Jurkat, Clone E6-1 (cell line): Measurements from ENCODE around the gene PRC1.

Source experiments
- DNase-seq: peaks from one replicate; pipeline ENCODE4 v3.0.0-alpha.2; 2011; ENCODE audit warnings: low read depth, low spot score
- H3K4me3 ChIP-seq: 2 replicates; pipeline ENCODE4 v1.5.1; 2011; ENCODE audit warnings: mild to moderate bottlenecking, low read length, control low read depth, moderate library complexity

Gene PRC1

GRCh38 chr15:90921887-90922286 lies 72.4 kb downstream of the PRC1 start:
- no peak for DNase-seq
- no peak overlapping the region for H3K4me3 ChIP-seq

DNA sequence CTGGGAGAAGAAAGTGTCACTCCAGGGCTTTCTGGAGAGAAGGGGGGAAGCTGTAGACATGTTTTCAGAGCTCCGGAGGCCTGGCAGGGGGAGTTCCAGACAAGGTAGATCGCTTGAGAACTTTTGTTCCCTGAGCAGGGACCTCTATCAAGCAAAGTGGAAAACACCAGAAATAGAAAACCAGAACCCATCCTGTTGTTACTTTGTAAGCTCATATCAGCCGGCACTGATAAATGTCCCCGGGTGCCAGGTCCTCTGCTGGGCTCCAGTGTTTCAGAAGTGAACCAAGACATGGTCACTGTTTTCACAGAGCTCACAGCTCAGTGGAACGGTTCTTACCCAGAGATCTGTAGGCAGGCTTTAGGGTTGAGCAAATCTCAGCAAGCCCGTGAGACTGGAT lies 75.5 kb downstream of the PRC1 start:
- no peak for DNase-seq
- no peak overlapping the region for H3K4me3 ChIP-seq

DNA sequence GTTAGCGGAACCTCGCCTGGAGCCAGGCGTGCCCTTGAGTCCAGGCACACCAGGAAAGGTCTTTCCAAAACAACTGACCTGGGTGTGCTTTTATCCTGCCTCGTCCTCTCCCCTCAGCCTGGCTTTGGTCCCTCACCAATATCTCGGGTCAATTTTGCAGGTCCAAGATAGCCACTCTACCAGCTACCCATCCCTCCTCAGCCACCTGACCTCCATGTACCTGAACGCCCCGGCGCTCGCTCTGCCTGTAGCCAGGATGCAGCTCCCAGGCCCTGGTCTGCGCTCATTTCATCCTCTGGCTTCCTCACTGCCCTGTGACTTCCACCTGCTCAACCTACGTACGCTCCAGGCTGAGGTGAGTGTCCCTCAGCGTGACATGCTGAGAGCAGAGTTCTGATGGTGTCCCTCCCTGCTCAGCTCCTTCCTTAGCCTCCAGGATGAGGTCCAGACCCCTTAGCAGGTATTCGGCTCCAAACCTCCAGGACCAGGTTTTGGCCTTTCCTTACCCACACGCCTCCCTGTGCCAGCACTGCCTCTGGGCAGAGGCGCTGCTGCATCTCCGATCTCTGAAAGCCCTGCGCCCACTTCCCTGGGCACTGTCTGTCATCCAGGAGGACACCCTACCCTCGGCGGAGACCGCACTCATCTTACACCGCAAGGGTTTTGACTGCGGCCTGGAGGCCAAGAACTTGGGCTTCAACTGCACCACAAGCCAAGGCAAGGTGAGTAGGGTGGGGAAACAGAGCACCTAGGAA lies 76.1 kb downstream of the PRC1 start:
- DNase-seq: no peak

DNA sequence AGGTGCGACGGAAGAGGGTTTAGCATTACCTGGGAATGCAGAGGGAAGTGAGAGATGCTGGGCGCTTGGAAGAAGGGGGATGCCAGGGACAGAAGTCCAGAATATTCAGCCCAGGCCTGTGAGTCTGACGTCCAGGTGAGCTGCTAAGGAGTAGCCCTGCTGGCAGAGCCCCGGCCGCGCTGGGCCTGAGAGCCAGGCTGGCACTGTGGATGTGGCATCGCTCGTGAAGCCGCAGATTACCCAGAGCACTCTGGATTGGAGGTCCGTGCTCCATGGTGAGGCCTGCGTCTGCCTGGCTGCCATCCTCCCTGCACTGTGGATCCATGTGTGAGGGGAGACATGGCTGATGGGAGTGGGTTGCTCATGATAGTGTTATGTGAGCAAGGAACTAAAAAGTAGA lies 76.8 kb downstream of the PRC1 start:
- no peak overlapping the region for H3K4me3 ChIP-seq
- DNase-seq: no peak

More for the DNA sequence above, 76.1 kb downstream of the PRC1 start:
- H3K4me3 ChIP-seq: no peak overlapping the region

DNA sequence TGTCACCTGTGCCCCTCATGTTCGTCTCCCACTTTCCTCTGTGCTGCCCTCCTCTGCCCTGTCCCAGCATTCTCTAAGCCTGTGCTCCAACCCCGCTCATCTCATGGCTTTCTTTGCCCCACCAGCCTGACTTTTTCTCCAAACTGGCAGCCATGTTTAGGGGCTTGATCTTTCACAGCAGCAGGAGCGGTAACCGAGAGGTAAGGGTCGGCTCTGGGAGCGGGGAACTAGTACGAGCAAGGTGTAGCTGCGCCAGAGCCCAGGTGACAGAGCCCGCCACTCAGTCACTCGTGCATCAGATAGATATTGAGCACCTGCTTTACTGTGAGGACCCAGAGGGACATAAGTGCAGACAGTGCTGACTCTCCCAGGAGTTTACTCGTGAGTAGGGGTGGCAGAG lies 77.9 kb downstream of the PRC1 start:
- DNase-seq: no peak
- H3K4me3 ChIP-seq: no peak overlapping the region
